Right atrium auricular region (tissue), 2 donors: Measurements from ENCODE around the gene S1PR2. TPM values are rescaled to one million over a fixed set of nuclear protein-coding genes. Genes with fewer than 3 reads are reported as not detected.
"Not testable (repeated sequence)": the region's sequence is repeated elsewhere in the genome, so short reads cannot be mapped to it uniquely, and the experiment has no call there.

Experiments
- DNase-seq: peaks from one replicate; pipeline ENCODE4 v3.0.0-alpha.2; 2019; ENCODE audit warnings: low spot score
- H3K27ac ChIP-seq, 2 donors: fragments of 200-600 bp; sonication (generic); 1 replicate in 1 of 2; 2 replicates in 1 of 2; pipeline ENCODE4 v1.5.1; 2016 to 2019
- H3K27me3 ChIP-seq, 2 donors: fragments of 200-600 bp; sonication (generic); one replicate each; pipeline versions ENCODE4 v1.5.1 to v1.6.0; 2017 to 2019
- H3K36me3 ChIP-seq: fragments of 200-600 bp; sonication (generic); one replicate; pipeline ENCODE4 v1.5.1; 2016
- H3K4me1 ChIP-seq, 2 donors: fragments of 200-600 bp; sonication (generic); one replicate each; pipeline versions ENCODE4 v1.5.1 to v1.6.0; 2017 to 2019
- H3K4me3 ChIP-seq, 2 donors: fragments of 200-600 bp; sonication (generic); 1 replicate in 1 of 2; 2 replicates in 1 of 2; pipeline ENCODE4 v1.5.1; 2017 to 2019; ENCODE audit warnings: mild to moderate bottlenecking in 1 of 2, moderate library complexity in 1 of 2
- H3K9me3 ChIP-seq, 2 donors: fragments of 200-600 bp; sonication (generic); one replicate each; pipeline ENCODE4 v1.5.1; 2019
- CTCF ChIP-seq, 2 donors: fragments of 200-600 bp; sonication (generic); IDR thresholded peaks; one replicate each; pipeline ENCODE4 v1.5.1; 2019; ENCODE audit warnings: antibody characterized with exemption in 2 of 2
- total RNA-seq, 2 donors: library from RNA; depleted of rRNA; stranded (reverse); fragments of >200 nt; gene quantifications; one replicate each; pipeline ENCODE4 v1.1.0, GENCODE V29; 2016

S1PR2 gene
- total RNA-seq, 2 donors from 2014 or later = 4.3 to 14.7 TPM

GRCh38 chr19:10251792-10252694, 20.9 kb upstream of the S1PR2 start, which contains the start of gene MRPL4:
MRPL4 (plus strand) TSS chr19:10252214; CDS start chr19:10252254, 40 bp downstream.
- Histone ChIP-seq H3K36me3 (peaks cover 30% of the 10 kb centered on the region), H3K4me3 (peak within 1 kb of the TSS; percentile 85 to 90), H3K9me3 (no peaks in the 10 kb centered on the region), H3K27ac (peak within 1 kb of the TSS; percentile 82 to 86), H3K4me1 (peaks cover 0 to 7% of the 10 kb centered on the region in 2 donors), H3K27me3 (no peaks in the 10 kb centered on the region)
- DNase-seq = peak; percentile 99
- TF ChIP-seq CTCF (IDR thresholded peaks at IDR 0.05) = no peak

- no peak for TF ChIP-seq CTCF (IDR thresholded peaks at IDR 0.05)
- H3K27ac ChIP-seq = no peak overlapping the region
- no peak overlapping the region for H3K4me3 ChIP-seq
- no peaks in the 10 kb centered on the region for H3K9me3 ChIP-seq
- no peaks in the 10 kb centered on the region for H3K4me1 ChIP-seq
- no peak for DNase-seq
- H3K27me3 ChIP-seq = no peaks in the 10 kb centered on the region
- H3K36me3 ChIP-seq = no peaks in the 10 kb centered on the region
Measured at GRCh38 chr19:10246511-10246910, 15.4 kb upstream of the S1PR2 start.

- Histone ChIP-seq H3K4me1 (no peaks in the 10 kb centered on the region), H3K36me3 (no peaks in the 10 kb centered on the region), H3K27me3 (no peaks in the 10 kb centered on the region), H3K9me3 (no peaks in the 10 kb centered on the region), H3K4me3 (no peak overlapping the region), H3K27ac (no peak overlapping the region)
- TF ChIP-seq CTCF (IDR thresholded peaks at IDR 0.05) = no peak
- no peak for DNase-seq
Measured at GRCh38 chr19:10245189-10245939, 14.2 kb upstream of the S1PR2 start.

GRCh38 chr19:10243606-10244005, 12.5 kb upstream of the S1PR2 start:
- Histone ChIP-seq H3K36me3 (no peaks in the 10 kb centered on the region), H3K9me3 (no peaks in the 10 kb centered on the region), H3K4me1 (no peaks in the 10 kb centered on the region), H3K27ac (no peak overlapping the region), H3K4me3 (no peak overlapping the region), H3K27me3 (no peaks in the 10 kb centered on the region)
- no peak for DNase-seq
- TF ChIP-seq CTCF (IDR thresholded peaks at IDR 0.05) = no peak

- not testable (repeated sequence) for H3K4me3 ChIP-seq, H3K4me1 ChIP-seq, H3K27ac ChIP-seq, DNase-seq, H3K36me3 ChIP-seq, H3K9me3 ChIP-seq, H3K27me3 ChIP-seq
Measured at GRCh38 chr19:10241826-10242449, 10.8 kb upstream of the S1PR2 start.
